Spinal cord (tissue), 10 donors: Measurements from ENCODE around the gene PDE9A. TPM values are rescaled to one million over a fixed set of nuclear protein-coding genes. Genes with fewer than 3 reads are reported as not detected.

ENCODE experiments used
- DNase-seq, 6 donors: peaks; one replicate each; pipeline versions ENCODE4 v3.0.0 to v3.0.0-alpha.2; 2013 to 2015; ENCODE audit warnings: low spot score in 6 of 6, low read depth in 4 of 6
- H3K27ac ChIP-seq: one replicate; pipeline ENCODE4 v1.5.1; 2013; ENCODE audit warnings: low read depth, low read length, control low read depth
- H3K27me3 ChIP-seq: one replicate; pipeline ENCODE4 v1.6.1; 2013; ENCODE audit warnings: low read length; ENCODE audit not compliant: control insufficient read depth, insufficient read depth
- H3K36me3 ChIP-seq: one replicate; pipeline ENCODE4 v1.6.1; 2013; ENCODE audit warnings: low read length; ENCODE audit not compliant: control insufficient read depth, insufficient read depth
- H3K4me1 ChIP-seq: one replicate; pipeline ENCODE4 v1.6.1; 2013; ENCODE audit warnings: low read length; ENCODE audit not compliant: control insufficient read depth, insufficient read depth
- H3K4me3 ChIP-seq: one replicate; pipeline ENCODE4 v1.5.1; 2013; ENCODE audit warnings: low read depth, low read length, control low read depth
- H3K9me3 ChIP-seq: one replicate; pipeline ENCODE4 v1.6.1; 2013; ENCODE audit warnings: low read length; ENCODE audit not compliant: control insufficient read depth, insufficient read depth
- WGBS: methylation state at CpG from one replicate; pipeline ENCODE4 v1.1.5; 2013; ENCODE audit warnings: missing lambda C conversion rate; ENCODE audit not compliant: insufficient coverage; 5-methylcytosine and 5-hydroxymethylcytosine counted together
- polyA plus RNA-seq, 2 donors: library from polyadenylated mRNA; unstranded; fragments of 120-200 nt; gene quantifications; one replicate each; pipeline ENCODE4 v1.2.1, GENCODE V29; 2013; ENCODE audit not compliant: insufficient read length in 2 of 2
- total RNA-seq, 2 donors: library from RNA; depleted of rRNA in 1 of 2; stranded (reverse); fragments of 120-200 nt in 1 of 2; fragments of >200 nt in 1 of 2; gene quantifications; one replicate each; pipeline versions ENCODE4 v1.2.3 to v1.2.4, GENCODE V29; 2013 to 2014
- donor health status: healthy.

Gene PDE9A
- total and polyA plus RNA-seq, 4 donors: 13.4 to 44.2 (median 28.1) TPM

DNA sequence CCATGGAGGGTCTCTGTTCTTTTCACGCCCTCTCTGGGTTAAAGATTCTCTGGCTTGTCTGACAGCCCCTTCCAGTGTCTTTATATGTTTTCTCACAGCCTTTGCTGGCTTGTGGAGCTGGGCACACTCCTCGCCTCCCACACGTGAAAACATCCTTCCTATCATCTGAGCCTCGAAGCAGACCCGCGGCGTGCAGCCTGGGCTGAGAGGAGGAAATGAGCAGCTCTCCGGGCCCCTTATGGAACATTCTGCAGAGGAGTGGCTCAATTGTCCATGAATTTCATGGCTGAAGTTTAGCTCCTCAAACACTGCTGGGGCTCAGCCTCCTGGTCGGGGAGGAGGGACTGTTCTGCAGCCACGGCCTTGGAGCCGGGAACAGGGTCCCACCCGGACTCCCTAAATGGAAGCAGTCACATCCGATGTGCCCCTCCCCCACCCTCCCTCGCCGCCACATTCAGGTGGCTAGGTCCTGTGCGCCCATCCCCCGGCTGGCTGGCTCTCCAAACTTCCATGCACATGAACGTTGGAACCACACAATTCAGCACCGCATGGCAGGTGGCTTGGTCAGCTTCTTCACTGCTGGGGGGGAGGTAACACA lies 15.1 kb upstream of the PDE9A start:
- Histone ChIP-seq H3K36me3 (no peaks in the 10 kb centered on the region), H3K4me3 (no peak overlapping the region), H3K27me3 (no peaks in the 10 kb centered on the region), H3K27ac (no peak overlapping the region), H3K9me3 (no peaks in the 10 kb centered on the region), H3K4me1 (peaks cover 52% of the 10 kb centered on the region)
- WGBS: 37% methylated on average over 10 of the region's 19 CpGs
- DNase-seq: no peak

DNA sequence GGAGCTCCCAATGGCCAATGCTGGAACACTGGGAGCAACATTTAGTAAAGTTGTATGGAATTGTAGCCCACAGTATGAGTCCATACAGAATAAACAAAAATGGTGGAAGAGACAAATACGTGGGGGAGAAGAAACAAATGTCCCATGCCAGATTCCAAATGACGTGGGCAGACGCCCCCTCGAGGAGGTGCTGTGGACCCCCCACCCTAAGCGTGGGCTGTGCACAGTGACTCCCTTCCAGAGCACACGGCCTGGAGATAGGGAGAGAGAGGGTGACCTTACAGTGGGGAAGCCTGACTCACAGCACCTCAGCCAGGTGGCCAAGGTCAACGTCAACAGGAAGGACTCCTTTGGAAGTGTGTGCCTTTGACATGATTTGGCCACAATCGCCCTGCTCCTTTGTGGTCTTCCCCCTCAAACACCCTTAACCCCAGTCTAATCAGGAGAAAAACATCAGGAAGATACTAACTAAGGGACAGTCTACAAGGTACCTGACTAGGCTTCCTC lies 13.7 kb upstream of the PDE9A start:
- H3K4me1 ChIP-seq: peaks cover 50% of the 10 kb centered on the region
- no peaks in the 10 kb centered on the region for H3K27me3 ChIP-seq
- H3K27ac ChIP-seq: no peak overlapping the region
- H3K36me3 ChIP-seq: no peaks in the 10 kb centered on the region
- H3K9me3 ChIP-seq: no peaks in the 10 kb centered on the region
- no peak overlapping the region for H3K4me3 ChIP-seq
- DNase-seq: no peak
- WGBS: 98% methylated on average over 7 of the region's 8 CpGs

DNA sequence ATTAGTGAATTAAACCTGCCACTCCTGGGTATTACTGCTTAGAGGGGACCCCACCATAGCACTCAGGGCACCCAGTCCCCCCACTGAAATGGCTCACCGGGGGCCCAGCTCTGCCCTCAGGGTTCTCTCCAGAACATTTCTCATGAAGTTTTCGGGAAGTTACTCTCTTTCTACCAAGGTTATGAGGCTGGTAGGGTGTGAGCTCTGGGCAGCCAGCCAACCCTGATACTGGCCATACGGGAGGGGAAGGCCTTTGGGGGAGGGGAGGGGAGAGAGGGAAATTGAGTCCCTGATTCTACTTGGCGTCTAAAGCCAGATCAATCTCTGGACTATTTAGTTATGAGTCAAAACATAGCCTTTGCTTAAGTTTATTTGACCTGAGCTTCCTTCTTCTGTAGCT lies 12.9 kb upstream of the PDE9A start:
- no peak overlapping the region for H3K4me3 ChIP-seq
- no peaks in the 10 kb centered on the region for H3K36me3 ChIP-seq
- H3K4me1 ChIP-seq: peaks cover 56% of the 10 kb centered on the region
- H3K9me3 ChIP-seq: no peaks in the 10 kb centered on the region
- no peaks in the 10 kb centered on the region for H3K27me3 ChIP-seq
- no peak overlapping the region for H3K27ac ChIP-seq
- no CpG with 5 or more reads among the region's 4 CpGs for WGBS
- DNase-seq: no peak

DNA sequence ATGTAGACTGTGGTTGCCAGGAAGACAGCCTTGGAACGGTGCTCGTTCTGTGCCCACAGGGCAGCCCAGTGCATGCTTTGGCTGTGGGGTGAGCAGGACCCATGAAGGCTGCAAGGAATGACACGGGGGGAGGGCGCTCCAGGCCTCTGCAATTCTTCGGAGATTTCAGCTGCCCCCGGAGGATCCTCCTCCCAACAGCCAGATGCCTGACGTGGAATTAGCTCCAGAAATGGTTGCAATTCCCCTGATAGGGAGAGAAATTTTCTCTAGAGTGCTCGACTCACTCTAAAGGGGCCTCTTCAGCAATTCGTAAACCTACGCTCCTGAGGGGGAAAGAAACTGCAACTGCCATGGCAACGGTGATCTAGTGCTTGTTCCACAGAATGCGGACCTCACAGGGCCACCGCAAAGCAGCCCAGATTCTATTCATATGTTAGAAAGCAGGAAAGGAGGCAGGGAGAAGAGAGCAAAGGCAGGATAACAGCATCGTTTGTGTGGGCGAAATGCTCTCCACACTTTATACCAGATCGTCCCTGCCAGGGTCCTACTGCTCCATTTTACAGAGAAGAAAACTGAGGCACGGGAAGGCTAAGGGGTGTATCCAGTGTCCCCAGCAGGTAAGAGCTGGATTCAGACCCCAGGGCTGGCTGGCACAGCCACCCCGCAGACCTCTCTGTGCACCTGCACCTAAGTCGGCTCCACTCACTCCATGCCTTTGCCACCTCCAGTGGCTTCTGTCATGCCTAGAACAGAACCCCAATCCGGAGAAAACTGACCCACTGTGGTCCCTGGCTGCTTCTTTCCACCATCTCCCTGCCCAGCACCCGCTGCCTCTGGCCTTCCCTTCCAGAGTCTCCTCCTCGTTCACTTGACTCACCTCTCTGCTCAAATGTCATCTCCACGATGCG lies 11.9 kb upstream of the PDE9A start:
- no peaks in the 10 kb centered on the region for H3K36me3 ChIP-seq
- peak in 5 of 6 donors; percentile 62 to 95 (median 72) for DNase-seq
- peaks cover 54% of the 10 kb centered on the region for H3K4me1 ChIP-seq
- peak overlapping the region; percentile 80 for H3K27ac ChIP-seq
- no peaks in the 10 kb centered on the region for H3K9me3 ChIP-seq
- WGBS: 37% methylated on average over 18 of the region's 24 CpGs
- H3K4me3 ChIP-seq: no peak overlapping the region
- H3K27me3 ChIP-seq: no peaks in the 10 kb centered on the region

DNA sequence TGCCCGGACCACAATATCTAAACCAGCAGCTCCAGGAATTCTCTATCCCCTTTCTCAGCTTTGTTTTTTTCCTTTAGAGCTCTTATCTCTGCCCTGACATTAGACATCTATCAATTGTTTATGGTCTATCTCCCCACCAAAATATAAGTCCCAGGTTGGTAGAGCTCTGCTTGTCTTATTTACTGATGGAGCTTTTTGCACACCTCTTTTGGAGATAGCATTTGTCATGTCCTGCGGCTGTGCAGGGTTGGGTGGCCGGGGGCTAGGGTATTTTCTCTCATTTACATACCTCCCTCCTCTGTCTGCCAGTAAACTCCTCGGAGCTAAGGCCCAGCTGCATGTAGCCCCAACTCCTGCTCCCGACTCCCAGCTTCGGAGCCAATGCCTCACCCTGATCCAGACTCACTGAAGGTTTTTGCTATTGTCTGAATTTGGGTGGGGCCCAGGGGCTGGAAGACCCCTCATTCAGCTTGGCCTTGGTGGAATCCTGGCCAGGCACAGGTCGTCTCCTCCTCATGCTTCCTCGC lies 11.1 kb upstream of the PDE9A start:
- H3K9me3 ChIP-seq: no peaks in the 10 kb centered on the region
- peaks cover 51% of the 10 kb centered on the region for H3K4me1 ChIP-seq
- 50% methylated on average over 2 of the region's 8 CpGs for WGBS
- H3K36me3 ChIP-seq: no peaks in the 10 kb centered on the region
- DNase-seq: no peak
- peak overlapping the region; percentile 80 for H3K27ac ChIP-seq
- H3K4me3 ChIP-seq: no peak overlapping the region
- no peaks in the 10 kb centered on the region for H3K27me3 ChIP-seq

DNA sequence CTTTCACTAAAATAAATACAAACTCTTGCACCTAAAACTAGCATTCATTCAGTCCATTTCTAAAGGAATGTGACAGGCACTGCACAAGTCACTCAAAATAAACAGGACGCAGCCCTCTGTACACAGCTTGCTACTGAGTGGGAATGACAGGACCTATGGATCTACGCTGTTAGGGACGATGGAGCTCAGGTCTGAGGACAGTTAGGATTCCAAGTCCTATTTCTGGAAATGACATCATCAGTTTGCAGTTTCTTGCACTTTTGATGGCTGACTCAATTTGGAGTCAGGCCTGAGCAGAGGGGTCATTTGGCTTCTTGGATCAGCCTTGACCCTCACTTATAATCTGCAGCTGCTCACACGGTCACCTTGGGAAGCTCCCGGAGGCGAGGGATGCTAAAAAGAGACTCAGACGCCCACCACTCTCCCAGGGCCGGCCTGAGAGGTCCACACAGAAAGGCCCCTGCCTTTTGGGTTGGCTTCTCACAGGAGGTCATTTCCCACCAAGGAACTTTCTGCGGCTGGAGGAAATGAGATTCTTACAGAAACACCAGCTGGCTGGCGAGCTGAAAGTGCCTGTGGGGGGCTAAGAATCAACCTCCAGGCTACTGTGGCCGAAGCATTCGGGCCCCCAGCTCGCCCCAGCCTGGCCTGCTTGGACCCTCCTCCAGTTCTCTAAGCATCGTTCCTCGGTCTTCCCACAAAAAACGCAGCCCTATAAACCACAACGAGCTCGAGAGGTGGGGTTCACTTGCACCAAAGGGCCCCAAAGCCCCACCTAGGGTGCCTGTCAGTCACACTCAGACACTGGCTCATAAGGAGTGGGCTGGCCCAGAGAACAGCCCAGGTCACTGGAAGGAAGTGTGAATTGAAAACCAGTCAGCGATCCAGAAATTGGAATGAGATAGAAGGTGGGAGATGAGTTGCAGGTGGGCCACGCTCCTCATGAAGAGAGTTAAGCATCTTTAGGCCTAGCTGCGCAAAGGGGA lies 8.9 kb upstream of the PDE9A start:
- H3K27me3 ChIP-seq: no peaks in the 10 kb centered on the region
- H3K4me3 ChIP-seq: no peak overlapping the region
- no peaks in the 10 kb centered on the region for H3K36me3 ChIP-seq
- H3K4me1 ChIP-seq: peaks cover 37% of the 10 kb centered on the region
- no peak overlapping the region for H3K27ac ChIP-seq
- no peak for DNase-seq
- no peaks in the 10 kb centered on the region for H3K9me3 ChIP-seq
- 77% methylated on average over 17 of the region's 21 CpGs for WGBS

DNA sequence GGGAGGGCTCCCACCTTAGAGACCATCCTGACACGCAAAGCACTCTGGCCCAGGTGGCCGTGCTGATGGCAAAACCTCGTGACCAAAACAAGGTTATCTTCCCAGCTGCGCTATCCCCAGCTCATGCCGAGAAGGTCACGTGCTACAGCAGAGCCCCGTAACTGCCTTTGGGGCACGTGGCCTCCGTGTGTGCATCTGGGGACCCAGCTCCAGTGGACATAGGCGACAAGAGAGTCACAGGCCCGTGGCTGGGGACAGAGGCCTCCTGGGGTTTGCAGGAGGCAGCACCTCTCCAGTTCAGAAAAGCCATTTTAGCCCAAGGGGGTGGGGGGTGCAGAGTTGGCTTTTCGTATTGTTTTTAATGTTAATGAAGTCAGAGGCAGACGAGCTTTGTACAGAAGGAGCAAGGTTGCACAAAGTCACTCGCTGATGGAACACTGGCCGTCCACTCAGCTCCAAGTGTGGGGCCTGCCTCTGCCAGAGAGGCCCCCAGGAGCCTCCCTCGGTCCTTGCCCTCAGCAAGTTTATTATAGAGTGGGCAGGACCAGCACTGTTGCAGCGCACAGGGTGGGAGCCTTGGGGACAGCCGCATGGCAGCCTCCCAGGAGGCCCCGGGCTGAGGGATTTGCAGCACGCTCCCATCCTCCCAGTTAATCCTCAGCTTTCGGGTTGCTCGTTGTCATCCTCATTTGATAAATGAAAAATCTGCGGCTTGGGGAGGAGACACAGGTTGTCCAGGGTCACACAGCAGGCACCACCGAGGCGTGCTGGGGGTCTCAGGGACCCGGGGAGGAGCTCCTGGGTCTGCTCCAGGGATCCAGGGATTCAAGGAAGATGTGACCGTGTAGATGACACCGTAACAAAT lies 8.0 kb upstream of the PDE9A start:
- Histone ChIP-seq H3K27me3 (no peaks in the 10 kb centered on the region), H3K4me1 (peaks cover 38% of the 10 kb centered on the region), H3K27ac (no peak overlapping the region), H3K9me3 (no peaks in the 10 kb centered on the region), H3K36me3 (no peaks in the 10 kb centered on the region), H3K4me3 (no peak overlapping the region)
- DNase-seq: no peak
- WGBS: 82% methylated on average over 27 of the region's 28 CpGs

DNA sequence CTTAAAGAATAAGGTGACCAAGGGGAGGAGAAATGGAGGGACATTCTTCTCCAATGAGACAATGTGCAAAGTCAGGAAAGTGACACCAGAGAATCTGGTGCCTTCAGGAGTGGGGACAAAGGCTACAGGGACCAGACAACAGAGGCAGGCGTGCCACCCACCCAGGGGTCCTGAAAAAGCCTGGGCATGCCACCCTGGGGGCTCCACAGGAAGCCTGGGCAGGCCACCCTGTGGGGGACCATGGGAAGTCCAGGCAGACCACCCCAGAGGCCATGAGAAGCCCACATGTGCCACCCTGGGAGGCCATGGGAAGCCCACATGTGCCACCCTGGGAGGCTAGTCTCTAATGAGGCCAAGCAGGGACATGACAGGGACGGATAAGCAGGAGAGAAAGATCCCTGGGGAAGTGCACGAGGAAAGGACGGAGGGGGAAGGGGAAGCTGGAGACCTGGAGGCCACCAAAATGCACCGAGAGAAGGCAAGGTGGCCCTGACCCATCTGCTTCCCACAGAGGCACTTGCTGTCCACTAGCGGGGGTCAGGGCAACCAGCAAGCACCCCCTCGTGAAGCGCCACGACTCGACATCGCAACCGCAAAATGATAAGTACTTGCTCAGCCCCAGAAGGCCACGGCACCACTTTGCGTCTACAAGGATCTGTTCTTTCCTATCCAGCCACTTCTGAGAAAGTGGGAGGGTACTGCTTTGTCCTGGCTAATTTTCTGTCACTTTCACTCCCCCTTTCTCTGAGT lies 7.2 kb upstream of the PDE9A start:
- no peak for DNase-seq
- peaks cover 42% of the 10 kb centered on the region for H3K4me1 ChIP-seq
- WGBS: 92% methylated on average over 14 of the region's 14 CpGs
- H3K27me3 ChIP-seq: no peaks in the 10 kb centered on the region
- H3K4me3 ChIP-seq: no peak overlapping the region
- H3K36me3 ChIP-seq: no peaks in the 10 kb centered on the region
- H3K27ac ChIP-seq: no peak overlapping the region
- H3K9me3 ChIP-seq: no peaks in the 10 kb centered on the region
